WTC11 (cell line): ENCODE results near the gene TRAF2. TPM values are rescaled to one million over a fixed set of nuclear protein-coding genes. Genes with fewer than 3 reads are reported as not detected.

Source experiments
- ATAC-seq: fragments of 200-7000 bp; cut with Tn5 transposase; 2 replicates; pipeline ENCODE4 v1.10.0; 2021; ENCODE audit warnings: mild to moderate bottlenecking, moderate library complexity
- CTCF ChIA-PET: fragments of 300-600 bp; sonication (Branson Sonifier 250); formaldehyde crosslinking; loops from one replicate; lab custom pipeline; 2021; ENCODE audit warnings: antibody characterized with exemption; lab: Charles Lee
- POLR2A ChIA-PET: fragments of 350-600 bp; sonication (Branson Sonifier 250); formaldehyde crosslinking; loops from one replicate; lab custom pipeline; 2021; ENCODE audit warnings: antibody characterized with exemption; lab: Charles Lee
- DNase-seq: peaks from one replicate; pipeline ENCODE4 v3.0.0; 2021; ENCODE audit warnings: low spot score
- H3K27ac Mint-ChIP-seq: 2 replicates; pipeline ENCODE4 v1.8.0; 2021; ENCODE audit warnings: mixed read lengths
- H3K27me3 Mint-ChIP-seq: 2 replicates; pipeline ENCODE4 v1.8.0; 2021; ENCODE audit warnings: low read depth, mild to moderate bottlenecking, moderate library complexity, mixed read lengths
- H3K36me3 Mint-ChIP-seq: 2 replicates; pipeline ENCODE4 v1.8.0; 2021; ENCODE audit warnings: mixed read lengths
- H3K4me1 Mint-ChIP-seq: 2 replicates; pipeline ENCODE4 v1.8.0; 2022; ENCODE audit warnings: mixed read lengths
- H3K4me3 Mint-ChIP-seq: 2 replicates; pipeline ENCODE4 v1.8.0; 2021; ENCODE audit warnings: mild to moderate bottlenecking, moderate library complexity, mixed read lengths
- H3K9me3 Mint-ChIP-seq: 2 replicates; pipeline ENCODE4 v1.8.0; 2021; ENCODE audit warnings: mixed read lengths
- CTCF ChIP-seq: fragments of 200-600 bp; IDR thresholded peaks from 2 replicates; pipeline ENCODE4 v1.8.0; 2022; ENCODE audit warnings: antibody characterized with exemption
- ELF4 ChIP-seq: sonication (generic); formaldehyde crosslinking; IDR thresholded peaks from 2 replicates; pipeline ENCODE4 v1.8.1; 2022; ENCODE audit warnings: low read depth, mild to moderate bottlenecking, moderate library complexity, missing genetic modification reagents
- ERG ChIP-seq: fragments of 250-450 bp; sonication (Bioruptor Pico); IDR thresholded peaks from 2 replicates; pipeline ENCODE4 v1.8.0; 2021; ENCODE audit warnings: mild to moderate bottlenecking
- FOXK1 ChIP-seq: sonication (generic); formaldehyde crosslinking; IDR thresholded peaks from 2 replicates; pipeline ENCODE4 v1.8.0; 2022; ENCODE audit warnings: mild to moderate bottlenecking, moderate library complexity, missing genetic modification reagents
- GRHL2 ChIP-seq: fragments of 250-450 bp; sonication (Bioruptor Pico); IDR thresholded peaks from 2 replicates; pipeline ENCODE4 v1.8.0; 2022; ENCODE audit warnings: mild to moderate bottlenecking, moderate library complexity; ENCODE audit not compliant: insufficient replicate concordance, severe bottlenecking
- KAT7 ChIP-seq: sonication (generic); formaldehyde crosslinking; IDR thresholded peaks from 2 replicates; pipeline ENCODE4 v1.8.1; 2023; ENCODE audit warnings: missing genetic modification reagents, mild to moderate bottlenecking, borderline replicate concordance
- MAX ChIP-seq: sonication (generic); formaldehyde crosslinking; IDR thresholded peaks from 2 replicates; pipeline ENCODE4 v1.8.0; 2022; ENCODE audit warnings: mild to moderate bottlenecking, missing genetic modification reagents
- NR2C2 ChIP-seq: sonication (generic); formaldehyde crosslinking; IDR thresholded peaks from 2 replicates; pipeline ENCODE4 v1.8.0; 2022; ENCODE audit warnings: mild to moderate bottlenecking, missing genetic modification reagents
- RORB ChIP-seq: fragments of 250-450 bp; sonication (Bioruptor Pico); IDR thresholded peaks from 2 replicates; pipeline ENCODE4 v1.9.0; 2021; ENCODE audit warnings: mild to moderate bottlenecking
- SOX15 ChIP-seq: fragments of 250-450 bp; sonication (Bioruptor Pico); IDR thresholded peaks from 2 replicates; pipeline ENCODE4 v1.9.0; 2021; ENCODE audit warnings: mild to moderate bottlenecking
- TEAD4 ChIP-seq: sonication (generic); formaldehyde crosslinking; IDR thresholded peaks from 2 replicates; pipeline ENCODE4 v1.8.0; 2022; ENCODE audit warnings: mild to moderate bottlenecking, missing genetic modification reagents
- TP53 ChIP-seq: sonication (generic); formaldehyde crosslinking; IDR thresholded peaks from 2 replicates; pipeline ENCODE4 v1.8.1; 2023; ENCODE audit warnings: mild to moderate bottlenecking, missing genetic modification reagents
- ZBTB21 ChIP-seq: sonication (generic); formaldehyde crosslinking; IDR thresholded peaks from 2 replicates; pipeline ENCODE4 v1.8.1; 2023; ENCODE audit warnings: mild to moderate bottlenecking, missing genetic modification reagents, borderline replicate concordance
- ZNF121 ChIP-seq: sonication (generic); formaldehyde crosslinking; IDR thresholded peaks from 2 replicates; pipeline ENCODE4 v1.8.0; 2023; ENCODE audit warnings: missing genetic modification reagents
- ZNF138 ChIP-seq: sonication (generic); formaldehyde crosslinking; conservative IDR thresholded peaks from 2 replicates; pipeline ENCODE4 v1.8.1; 2022; ENCODE audit warnings: mild to moderate bottlenecking, moderate library complexity, missing genetic modification reagents
- ZNF263 ChIP-seq: sonication (generic); formaldehyde crosslinking; IDR thresholded peaks from 2 replicates; pipeline ENCODE4 v1.8.1; 2022; ENCODE audit warnings: low read depth, mild to moderate bottlenecking, moderate library complexity, missing genetic modification reagents
- ZNF512 ChIP-seq: sonication (generic); formaldehyde crosslinking; IDR thresholded peaks from 2 replicates; pipeline ENCODE4 v1.8.1; 2022; ENCODE audit warnings: missing genetic modification reagents, borderline replicate concordance
- ZSCAN18 ChIP-seq: fragments of 250-450 bp; sonication (Bioruptor Pico); IDR thresholded peaks from 2 replicates; pipeline ENCODE4 v2.1.2; 2022; ENCODE audit warnings: mild to moderate bottlenecking, moderate library complexity
- total RNA-seq: library from RNA; stranded (reverse); gene quantifications from 3 replicates; pipeline ENCODE4 v1.2.3, GENCODE V29; 2021

Gene TRAF2
- total RNA-seq, 1 experiment from 2014 or later: 55.0 TPM

- ChIA-PET CTCF (interaction anchor here (0.6 to 0.9 kb wide), 2 partner anchors 65 to 163 kb away, joined by 4 read pairs; partner anchors contain the start of genes AJM1 and SAPCD2), POLR2A (interaction anchor here (1.1 kb wide), 1 partner anchor 9 kb away, joined by 3 read pairs; no protein-coding TSS in a partner anchor)
- ATAC-seq (no peak), DNase-seq (no peak)
- TF ChIP-seq NR2C2 (CRISPR knock-in tag): no peak
- TF ChIP-seq GRHL2 (CRISPR knock-in tag): no peak
- no peak for TF ChIP-seq ZNF138 (CRISPR knock-in tag)
- TF ChIP-seq ZNF121 (CRISPR knock-in tag): no peak
- no peak for TF ChIP-seq ZNF263 (CRISPR knock-in tag)
- no peak for TF ChIP-seq KAT7
- TF ChIP-seq ELF4 (CRISPR knock-in tag): no peak
- no peak for TF ChIP-seq TEAD4
- no peak for TF ChIP-seq RORB (CRISPR knock-in tag)
- no peak for TF ChIP-seq ZBTB21 (CRISPR knock-in tag)
- TF ChIP-seq ZNF512 (CRISPR knock-in tag): no peak
- TF ChIP-seq SOX15: no peak
- no peak for TF ChIP-seq ZSCAN18 (CRISPR knock-in tag)
- no peak for TF ChIP-seq TP53 (CRISPR knock-in tag)
- no peak for TF ChIP-seq CTCF
- Mint-ChIP-seq H3K4me3 (no peak overlapping the region), H3K4me1 (no peaks in the 10 kb centered on the region), H3K27ac (no peak overlapping the region), H3K27me3 (no peaks in the 10 kb centered on the region), H3K9me3 (no peaks in the 10 kb centered on the region), H3K36me3 (peaks cover 38% of the 10 kb centered on the region)
Observed at GRCh38 chr9:136907011-136907914, 20.9 kb downstream of the TRAF2 start.

GRCh38 chr9:136910197-136910900 is 24.0 kb downstream of the TRAF2 start:
- H3K4me1 Mint-ChIP-seq: no peaks in the 10 kb centered on the region
- ChIA-PET CTCF (interaction anchor here (0.6 kb wide), 1 partner anchor 125 kb away, joined by 3 read pairs; no protein-coding TSS in a partner anchor), POLR2A (no interaction called here)
- no peak for TF ChIP-seq NR2C2 (CRISPR knock-in tag)
- H3K27ac Mint-ChIP-seq: no peak overlapping the region
- ATAC-seq (no peak), DNase-seq (no peak)
- no peaks in the 10 kb centered on the region for H3K27me3 Mint-ChIP-seq
- peaks cover 42% of the 10 kb centered on the region for H3K36me3 Mint-ChIP-seq
- H3K9me3 Mint-ChIP-seq: no peaks in the 10 kb centered on the region
- no peak overlapping the region for H3K4me3 Mint-ChIP-seq

GRCh38 chr9:136910901-136911245 is 24.6 kb downstream of the TRAF2 start:
- peaks cover 44% of the 10 kb centered on the region for H3K36me3 Mint-ChIP-seq
- H3K27me3 Mint-ChIP-seq: no peaks in the 10 kb centered on the region
- TF ChIP-seq MAX (no peak), FOXK1 (no peak), ERG (no peak), ZSCAN18 (CRISPR knock-in tag) (no peak), GRHL2 (CRISPR knock-in tag) (no peak)

More at GRCh38 chr9:136910901-136911245, 24.6 kb downstream of the TRAF2 start:
- no peak for DNase-seq
- Mint-ChIP-seq H3K4me3 (no peak overlapping the region), H3K4me1 (no peaks in the 10 kb centered on the region), H3K9me3 (no peaks in the 10 kb centered on the region), H3K27ac (no peak overlapping the region)
- ChIA-PET POLR2A (no interaction called here), CTCF (interaction anchor here (0.6 kb wide), 1 partner anchor 125 kb away, joined by 3 read pairs; no protein-coding TSS in a partner anchor)
- peak; percentile 55 for ATAC-seq
